DOHH2 (cell line): ENCODE data around the gene SPRN.

Experiments used
- H3F3A ChIP-seq: fragments of 200-600 bp; sonication (generic), shearing (Covaris generic); 2 replicates; pipeline ENCODE4 v1.6.0; 2016; ENCODE audit warnings: antibody characterized with exemption, mild to moderate bottlenecking; ENCODE audit not compliant: control insufficient read depth, insufficient read depth
- H3K27ac ChIP-seq: fragments of 200-600 bp; sonication (generic); 2 replicates; pipeline ENCODE4 v1.5.1; 2014; ENCODE audit warnings: low read depth, mild to moderate bottlenecking, low read length, moderate library complexity
- H3K27me3 ChIP-seq: fragments of 200-600 bp; sonication (generic); 2 replicates; pipeline ENCODE4 v1.6.1; 2014; ENCODE audit warnings: mild to moderate bottlenecking, low read length, mixed read lengths; ENCODE audit not compliant: control insufficient read depth
- H3K36me3 ChIP-seq: fragments of 200-600 bp; sonication (generic); 2 replicates; pipeline ENCODE4 v1.6.1; 2014; ENCODE audit warnings: mild to moderate bottlenecking, low read length, moderate library complexity, mixed read lengths; ENCODE audit not compliant: control insufficient read depth
- H3K4me1 ChIP-seq: fragments of 200-600 bp; sonication (generic); 2 replicates; pipeline ENCODE4 v1.6.1; 2014; ENCODE audit warnings: mild to moderate bottlenecking, low read length, mixed read lengths; ENCODE audit not compliant: control insufficient read depth
- H3K4me2 ChIP-seq: fragments of 200-600 bp; sonication (generic); 2 replicates; pipeline ENCODE4 v1.6.0; 2014; ENCODE audit warnings: mild to moderate bottlenecking, low read length, moderate library complexity
- H3K4me3 ChIP-seq: fragments of 200-600 bp; sonication (generic); 2 replicates; pipeline ENCODE4 v1.5.1; 2014; ENCODE audit warnings: mild to moderate bottlenecking, low read length, mixed read lengths
- H3K79me2 ChIP-seq: fragments of 200-600 bp; sonication (generic); 2 replicates; pipeline ENCODE4 v1.6.1; 2014; ENCODE audit warnings: mild to moderate bottlenecking, low read length, mixed read lengths; ENCODE audit not compliant: control insufficient read depth
- H3K9me2 ChIP-seq: fragments of 200-600 bp; sonication (generic); replicated peaks from 2 replicates; pipeline ENCODE4 v1.6.1; 2014; ENCODE audit warnings: mild to moderate bottlenecking, low read length, mixed read lengths; ENCODE audit not compliant: control insufficient read depth
- H3K9me3 ChIP-seq: fragments of 200-600 bp; sonication (generic); 2 replicates; pipeline ENCODE4 v1.6.1; 2014; ENCODE audit warnings: antibody characterized with exemption, low read length, mixed read lengths; ENCODE audit not compliant: control insufficient read depth, insufficient read depth
- H4K20me1 ChIP-seq: fragments of 200-600 bp; sonication (generic); 2 replicates; pipeline ENCODE4 v1.6.0; 2014; ENCODE audit warnings: low read depth, mild to moderate bottlenecking, antibody characterized with exemption, low read length, moderate library complexity; ENCODE audit not compliant: control insufficient read depth, insufficient read depth
- CTCF ChIP-seq: fragments of 200-600 bp; sonication (generic); IDR thresholded peaks from one replicate; pipeline ENCODE4 v1.5.1; 2014; ENCODE audit warnings: antibody characterized with exemption, mild to moderate bottlenecking, low read depth, low read length; ENCODE audit not compliant: poor library complexity, severe bottlenecking
- EZH2phosphoT487 ChIP-seq: fragments of 200-600 bp; sonication (generic); IDR thresholded peaks from 2 replicates; pipeline ENCODE4 v1.6.1; 2017; ENCODE audit warnings: borderline replicate concordance, mild to moderate bottlenecking, antibody characterized with exemption, low read length, moderate library complexity, mixed read lengths

The SPRN gene

GRCh38 chr10:133391761-133392518, 32.5 kb downstream of the SPRN start:
- no peaks in the 10 kb centered on the region for H3K9me3 ChIP-seq
- H4K20me1 ChIP-seq, result peaks cover 5% of the 10 kb centered on the region; the same call in 1 of the 2 replicates
- peak overlapping the region; percentile 83 for H3K4me3 ChIP-seq
- H3K4me2 ChIP-seq, result peak overlapping the region; percentile 84
- peaks cover 17% of the 10 kb centered on the region for H3F3A ChIP-seq
- peaks cover 67% of the 10 kb centered on the region for H3K4me1 ChIP-seq
- no peaks in the 10 kb centered on the region for H3K27me3 ChIP-seq
- H3K36me3 ChIP-seq, result peaks cover 41% of the 10 kb centered on the region
- peak overlapping the region; percentile 97 for H3K27ac ChIP-seq
- no peak for TF ChIP-seq EZH2phosphoT487
- TF ChIP-seq CTCF, result no peak
- peaks cover 35% of the 10 kb centered on the region for H3K79me2 ChIP-seq
- no peaks in the 10 kb centered on the region for H3K9me2 ChIP-seq

- Histone ChIP-seq H3K27ac (peak overlapping the region; percentile 97), H3K4me3 (peak overlapping the region; percentile 83), H3K9me2 (no peaks in the 10 kb centered on the region), H3F3A (peaks cover 17% of the 10 kb centered on the region), H3K4me2 (peak overlapping the region; percentile 84), H4K20me1 (peaks cover 5% of the 10 kb centered on the region; the same call in 1 of the 2 replicates), H3K4me1 (peaks cover 67% of the 10 kb centered on the region), H3K9me3 (no peaks in the 10 kb centered on the region), H3K79me2 (peaks cover 28% of the 10 kb centered on the region), H3K27me3 (no peaks in the 10 kb centered on the region), H3K36me3 (peaks cover 37% of the 10 kb centered on the region)
- no peak for TF ChIP-seq CTCF
- no peak for TF ChIP-seq EZH2phosphoT487
Observed at GRCh38 chr10:133391249-133391635, 33.2 kb downstream of the SPRN start.

GRCh38 chr10:133390597-133391248, 33.7 kb downstream of the SPRN start:
- peaks cover 65% of the 10 kb centered on the region for H3K4me1 ChIP-seq
- TF ChIP-seq EZH2phosphoT487, result no peak
- TF ChIP-seq CTCF, result no peak
- no peaks in the 10 kb centered on the region for H3K27me3 ChIP-seq

More at GRCh38 chr10:133390597-133391248, 33.7 kb downstream of the SPRN start:
- Histone ChIP-seq H3K36me3 (peaks cover 32% of the 10 kb centered on the region), H3K4me3 (peak overlapping the region; percentile 83), H3K4me2 (peak overlapping the region; percentile 84), H3F3A (peaks cover 17% of the 10 kb centered on the region), H3K79me2 (peaks cover 23% of the 10 kb centered on the region), H3K27ac (peak overlapping the region; percentile 97), H3K9me3 (no peaks in the 10 kb centered on the region), H3K9me2 (no peaks in the 10 kb centered on the region), H4K20me1 (peaks cover 5% of the 10 kb centered on the region; the same call in 1 of the 2 replicates)
